ENCODE data around the gene ILF2. TPM values are rescaled to one million over a fixed set of nuclear protein-coding genes. Genes with fewer than 3 reads are reported as not detected.

The ILF2 gene
- total RNA-seq, 1 experiment from 2014 or later = 617 TPM

Other genes with a start within 250 kb of the ILF2 start
- not detected in 2 replicates for gene S100A7, start 210.3 kb downstream of the ILF2 start, total RNA-seq (2014; rRNA removed; shearing (Covaris generic))
- 428 and 491 TPM in 2 replicates for gene S100A6, start 135.0 kb downstream of the ILF2 start, total RNA-seq (2014; rRNA removed; shearing (Covaris generic))
- 0.34 TPM in 1 of 2 replicates, not detected in the other for gene S100A5, start 130.1 kb downstream of the ILF2 start, total RNA-seq (2014; rRNA removed; shearing (Covaris generic))
- 15.7 and 20.6 TPM in 2 replicates for gene S100A4, start 125.2 kb downstream of the ILF2 start, total RNA-seq (2014; rRNA removed; shearing (Covaris generic))
- 9.0 and 12.2 TPM in 2 replicates for gene S100A3, start 121.7 kb downstream of the ILF2 start, total RNA-seq (2014; rRNA removed; shearing (Covaris generic))
- 86.8 and 88.6 TPM in 2 replicates for gene S100A2, start 105.1 kb downstream of the ILF2 start, total RNA-seq (2014; rRNA removed; shearing (Covaris generic))
- gene S100A16, start 57.9 kb downstream of the ILF2 start, total RNA-seq (2014; rRNA removed; shearing (Covaris generic)) = 131 and 135 TPM in 2 replicates
- gene S100A14, start 54.7 kb downstream of the ILF2 start, total RNA-seq (2014; rRNA removed; shearing (Covaris generic)) = not detected in 2 replicates
- 126 and 201 TPM in 2 replicates for gene S100A13, start 43.5 kb downstream of the ILF2 start, total RNA-seq (2014; rRNA removed; shearing (Covaris generic))
- 0.40 TPM in 1 of 2 replicates, not detected in the other for gene S100A1, start 42.6 kb downstream of the ILF2 start, total RNA-seq (2014; rRNA removed; shearing (Covaris generic))
- 36.2 and 43.0 TPM in 2 replicates for gene CHTOP, start 36.9 kb downstream of the ILF2 start, total RNA-seq (2014; rRNA removed; shearing (Covaris generic))
- gene SNAPIN, start 12.3 kb downstream of the ILF2 start, total RNA-seq (2014; rRNA removed; shearing (Covaris generic)) = 45.0 and 58.5 TPM in 2 replicates
- not detected in 2 replicates for gene NPR1, start 7.7 kb upstream of the ILF2 start, total RNA-seq (2014; rRNA removed; shearing (Covaris generic))
- 31.0 and 34.6 TPM in 2 replicates for gene INTS3, start 57.1 kb upstream of the ILF2 start, total RNA-seq (2014; rRNA removed; shearing (Covaris generic))
- gene SLC27A3, start 104.4 kb upstream of the ILF2 start, total RNA-seq (2014; rRNA removed; shearing (Covaris generic)) = 3.2 and 3.3 TPM in 2 replicates

Measured in Daoy (cell line).